ENCODE results near the gene DOCK4. TPM values are rescaled to one million over a fixed set of nuclear protein-coding genes. Genes with fewer than 3 reads are reported as not detected.
"Not testable (repeated sequence)": the region's sequence is repeated elsewhere in the genome, so short reads cannot be mapped to it uniquely, and the experiment has no call there.

DOCK4 gene
- total RNA-seq, 1 donor from 2014 or later = 44.1 TPM

- Mint-ChIP-seq H3K4me1 (ENCODE audit: unreplicated experiment) (peaks cover 13% of the 10 kb centered on the region), H3K36me3 (ENCODE audit: unreplicated experiment) (peaks cover 38% of the 10 kb centered on the region), H3K27ac (ENCODE audit: unreplicated experiment) (no peak overlapping the region), H3K27me3 (ENCODE audit: unreplicated experiment) (no peaks in the 10 kb centered on the region), H3K4me3 (ENCODE audit: unreplicated experiment) (no peak overlapping the region), H3K9me3 (ENCODE audit: unreplicated experiment) (no peaks in the 10 kb centered on the region)
- no peak for DNase-seq (ENCODE audit: extremely low spot score, unreplicated experiment)
- TF ChIP-seq CTCF (IDR thresholded peaks at IDR 0.05) = no peak
Observed at GRCh38 chr7:111911166-111911961, 294.8 kb downstream of the DOCK4 start.

- DNase-seq (ENCODE audit: extremely low spot score, unreplicated experiment) = no peak
- H3K36me3 Mint-ChIP-seq (ENCODE audit: unreplicated experiment) = peaks cover 41% of the 10 kb centered on the region
- no peak overlapping the region for H3K27ac Mint-ChIP-seq (ENCODE audit: unreplicated experiment)
- H3K4me3 Mint-ChIP-seq (ENCODE audit: unreplicated experiment) = no peak overlapping the region
- TF ChIP-seq CTCF (IDR thresholded peaks at IDR 0.05) = no peak
- H3K4me1 Mint-ChIP-seq (ENCODE audit: unreplicated experiment) = peaks cover 13% of the 10 kb centered on the region
- H3K27me3 Mint-ChIP-seq (ENCODE audit: unreplicated experiment) = no peaks in the 10 kb centered on the region
- H3K9me3 Mint-ChIP-seq (ENCODE audit: unreplicated experiment) = no peaks in the 10 kb centered on the region
Observed at GRCh38 chr7:111910656-111911055, 295.5 kb downstream of the DOCK4 start.

DNA sequence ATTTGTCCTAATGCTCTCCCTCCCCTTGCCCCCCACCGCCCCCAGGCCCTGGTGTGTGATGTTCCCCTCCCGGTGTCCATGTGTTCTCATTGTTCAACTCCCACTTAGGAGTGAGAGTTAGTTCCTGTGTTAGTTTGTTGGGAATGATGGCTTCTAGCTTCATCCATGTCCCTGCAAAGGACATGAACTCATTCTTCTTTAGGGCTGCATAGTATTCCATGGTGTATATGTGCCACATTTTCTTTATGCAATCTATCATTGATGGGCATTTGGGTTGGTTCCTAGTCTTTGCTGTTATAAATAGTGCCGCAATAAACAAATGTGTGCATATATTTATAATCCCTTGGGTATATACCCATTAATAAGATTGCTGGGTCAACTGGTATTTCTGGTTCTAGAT, 297.5 kb downstream of the DOCK4 start:
- Mint-ChIP-seq H3K4me1 (ENCODE audit: unreplicated experiment) (peaks cover 13% of the 10 kb centered on the region), H3K36me3 (ENCODE audit: unreplicated experiment) (peaks cover 35% of the 10 kb centered on the region)
- not testable (repeated sequence) for H3K9me3 Mint-ChIP-seq (ENCODE audit: unreplicated experiment); DNase-seq (ENCODE audit: extremely low spot score, unreplicated experiment); H3K4me3 Mint-ChIP-seq (ENCODE audit: unreplicated experiment); H3K27me3 Mint-ChIP-seq (ENCODE audit: unreplicated experiment); H3K27ac Mint-ChIP-seq (ENCODE audit: unreplicated experiment)

- no peak overlapping the region for H3K4me3 Mint-ChIP-seq (ENCODE audit: unreplicated experiment)
- H3K4me1 Mint-ChIP-seq (ENCODE audit: unreplicated experiment) = no peaks in the 10 kb centered on the region
- TF ChIP-seq CTCF (IDR thresholded peaks at IDR 0.05) = no peak
- DNase-seq (ENCODE audit: extremely low spot score, unreplicated experiment) = no peak
- H3K36me3 Mint-ChIP-seq (ENCODE audit: unreplicated experiment) = peaks cover 34% of the 10 kb centered on the region
- no peaks in the 10 kb centered on the region for H3K27me3 Mint-ChIP-seq (ENCODE audit: unreplicated experiment)
- no peak overlapping the region for H3K27ac Mint-ChIP-seq (ENCODE audit: unreplicated experiment)
- H3K9me3 Mint-ChIP-seq (ENCODE audit: unreplicated experiment) = no peaks in the 10 kb centered on the region
Observed at GRCh38 chr7:111903797-111904196, 302.4 kb downstream of the DOCK4 start.

- no peak for DNase-seq (ENCODE audit: extremely low spot score, unreplicated experiment)
- no peak for TF ChIP-seq CTCF (IDR thresholded peaks at IDR 0.05)
- Mint-ChIP-seq H3K27me3 (ENCODE audit: unreplicated experiment) (no peaks in the 10 kb centered on the region), H3K27ac (ENCODE audit: unreplicated experiment) (no peak overlapping the region), H3K4me3 (ENCODE audit: unreplicated experiment) (no peak overlapping the region), H3K4me1 (ENCODE audit: unreplicated experiment) (no peaks in the 10 kb centered on the region), H3K9me3 (ENCODE audit: unreplicated experiment) (no peaks in the 10 kb centered on the region), H3K36me3 (ENCODE audit: unreplicated experiment) (peaks cover 41% of the 10 kb centered on the region)
Observed at GRCh38 chr7:111903016-111903415, 303.2 kb downstream of the DOCK4 start.

Data from osteocyte (in vitro differentiated cells).